ENCODE results near the gene SYNPO.

DNA sequence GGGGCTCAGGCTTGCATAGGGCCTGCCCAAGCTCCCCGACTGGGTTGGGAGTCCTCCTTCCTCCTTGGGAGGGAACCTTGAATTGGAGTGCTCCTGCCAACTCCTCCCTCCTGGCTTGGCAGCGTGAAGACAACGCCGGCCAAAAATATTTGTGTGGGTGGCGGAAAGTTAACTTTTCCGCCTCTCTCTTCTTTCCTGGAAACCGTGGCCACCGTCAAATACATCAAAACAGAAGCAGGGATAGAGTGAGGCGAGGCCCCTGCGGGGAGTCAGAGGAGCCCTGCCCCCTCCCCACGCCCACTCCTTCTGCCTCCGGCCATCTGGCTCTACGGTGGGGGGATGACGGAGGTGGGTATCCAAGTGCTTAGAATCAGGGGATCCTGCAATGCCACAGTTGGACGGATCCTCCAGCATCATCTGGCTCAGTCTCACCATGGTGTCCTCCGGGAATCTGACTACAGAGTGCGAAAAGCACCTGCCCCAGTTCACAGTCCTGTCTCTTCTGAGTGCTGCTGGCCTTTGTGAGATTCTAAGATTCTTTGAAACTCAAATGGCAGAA lies 25.2 kb upstream of the SYNPO start:
- TF ChIP-seq, protein P1, sequence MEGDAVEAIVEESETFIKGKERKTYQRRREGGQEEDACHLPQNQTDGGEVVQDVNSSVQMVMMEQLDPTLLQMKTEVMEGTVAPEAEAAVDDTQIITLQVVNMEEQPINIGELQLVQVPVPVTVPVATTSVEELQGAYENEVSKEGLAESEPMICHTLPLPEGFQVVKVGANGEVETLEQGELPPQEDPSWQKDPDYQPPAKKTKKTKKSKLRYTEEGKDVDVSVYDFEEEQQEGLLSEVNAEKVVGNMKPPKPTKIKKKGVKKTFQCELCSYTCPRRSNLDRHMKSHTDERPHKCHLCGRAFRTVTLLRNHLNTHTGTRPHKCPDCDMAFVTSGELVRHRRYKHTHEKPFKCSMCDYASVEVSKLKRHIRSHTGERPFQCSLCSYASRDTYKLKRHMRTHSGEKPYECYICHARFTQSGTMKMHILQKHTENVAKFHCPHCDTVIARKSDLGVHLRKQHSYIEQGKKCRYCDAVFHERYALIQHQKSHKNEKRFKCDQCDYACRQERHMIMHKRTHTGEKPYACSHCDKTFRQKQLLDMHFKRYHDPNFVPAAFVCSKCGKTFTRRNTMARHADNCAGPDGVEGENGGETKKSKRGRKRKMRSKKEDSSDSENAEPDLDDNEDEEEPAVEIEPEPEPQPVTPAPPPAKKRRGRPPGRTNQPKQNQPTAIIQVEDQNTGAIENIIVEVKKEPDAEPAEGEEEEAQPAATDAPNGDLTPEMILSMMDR (IDR thresholded peaks at IDR 0.05; ENCODE audit: low read depth, low read length, poor library complexity, severe bottlenecking) = no peak
- TF ChIP-seq EZH2phosphoT487 (IDR thresholded peaks at IDR 0.05; ENCODE audit: borderline replicate concordance, low read length) = no peak

Measured in DOHH2 (cell line).